K562 (cell line): ENCODE data around the gene KCNH2. TPM values are rescaled to one million over a fixed set of nuclear protein-coding genes. Genes with fewer than 3 reads are reported as not detected.

Source experiments
- ELF2 ChIP-seq: fragments of 250-450 bp; sonication (Bioruptor Pico); IDR thresholded peaks from 2 replicates; pipeline ENCODE4 v1.5.0; 2021; ENCODE audit warnings: mild to moderate bottlenecking
- HDAC1 ChIP-seq, 2 experiments: fragments of 450-650 bp; IDR thresholded peaks; 2 replicates each; pipeline ENCODE4 v1.6.1; 2016 to 2017; ENCODE audit warnings: inconsistent platforms in 1 of 2, mild to moderate bottlenecking in 1 of 2, moderate library complexity in 1 of 2
- HEY1 ChIP-seq: fragments of 250-450 bp; sonication (Bioruptor Pico); IDR thresholded peaks from 2 replicates; pipeline ENCODE4 v1.5.0; 2020; ENCODE audit warnings: mild to moderate bottlenecking, moderate library complexity, borderline replicate concordance
- RUNX1 ChIP-seq: sonication (generic); IDR thresholded peaks from 2 replicates; pipeline ENCODE4 v1.6.1; 2016; ENCODE audit warnings: antibody characterized with exemption, low read depth
- TCF7 ChIP-seq: sonication (generic); IDR thresholded peaks from 2 replicates; pipeline ENCODE4 v1.6.1; 2016; ENCODE audit warnings: antibody characterized with exemption, borderline replicate concordance
- ZNF444 ChIP-seq: fragments of 250-450 bp; sonication (Bioruptor Pico); IDR thresholded peaks from 2 replicates; pipeline ENCODE4 v1.4.0; 2020; ENCODE audit warnings: mild to moderate bottlenecking, moderate library complexity
- polyA plus RNA-seq, 8 experiments: library from polyadenylated mRNA; depleted of rRNA in 4 of 8; stranded (reverse) in 5 of 8; unstranded in 3 of 8; fragments of >200 nt; fragmentation: Nextera tagmentation in 2 of 8; fragmentation: Illumina TruSeq in 1 of 8; extraction: Ambion mirVana in 2 of 8; extraction: Trizol in 1 of 8; gene quantifications; 2 replicates each; pipeline versions ENCODE4 v1.2.1 to v1.2.3, GENCODE V29; 2011 to 2014; ENCODE audit warnings: inconsistent platforms in 1 of 8, missing spikeins in 1 of 8
- total RNA-seq, 7 experiments: library from RNA; depleted of rRNA in 6 of 7; stranded (reverse); fragments of >200 nt in 6 of 7; fragmentation: Illumina TruSeq in 2 of 7; extraction: Trizol in 2 of 7; gene quantifications; 2 replicates each; pipeline versions ENCODE4 v1.2.1 to v1.2.3, GENCODE V29; 2011 to 2021; ENCODE audit warnings: low replicate concordance in 1 of 7
- TF ChIP-seq, protein P1 (sequence below), 2 experiments: fragments of 450-650 bp in 1 of 2; IDR thresholded peaks; 2 replicates each; pipeline ENCODE4 v1.6.1; 2011 to 2017; ENCODE audit warnings: low read depth in 2 of 2, antibody characterized with exemption in 1 of 2, borderline replicate concordance in 1 of 2, low read length in 1 of 2, mild to moderate bottlenecking in 1 of 2, mixed read lengths in 1 of 2; ENCODE audit not compliant: control insufficient read depth in 1 of 2
- TF ChIP-seq, protein P2 (sequence below), 2 experiments: fragments of 450-650 bp; formaldehyde crosslinking in 1 of 2; IDR thresholded peaks; 2 replicates each; pipeline versions ENCODE4 v1.4.0 to v1.6.1; 2014 to 2020; ENCODE audit warnings: mild to moderate bottlenecking in 2 of 2, borderline replicate concordance in 1 of 2, low read depth in 1 of 2
- TF ChIP-seq, protein P3 (sequence below): sonication (generic); formaldehyde crosslinking; IDR thresholded peaks from 2 replicates; pipeline ENCODE4 v1.8.0; 2022; ENCODE audit warnings: missing genetic modification reagents, mild to moderate bottlenecking, moderate library complexity, borderline replicate concordance
- TF ChIP-seq, protein P4 (sequence below): fragments of 450-650 bp; formaldehyde crosslinking; IDR thresholded peaks from 2 replicates; pipeline ENCODE4 v1.4.0; 2020; ENCODE audit warnings: mild to moderate bottlenecking, moderate library complexity

Gene KCNH2
- total and polyA plus RNA-seq, 9 of the 15 experiments (the other 6 are each of a cell fraction or from before 2014, with no cell fraction given), result 18.1 to 368 (median 218) TPM

DNA sequence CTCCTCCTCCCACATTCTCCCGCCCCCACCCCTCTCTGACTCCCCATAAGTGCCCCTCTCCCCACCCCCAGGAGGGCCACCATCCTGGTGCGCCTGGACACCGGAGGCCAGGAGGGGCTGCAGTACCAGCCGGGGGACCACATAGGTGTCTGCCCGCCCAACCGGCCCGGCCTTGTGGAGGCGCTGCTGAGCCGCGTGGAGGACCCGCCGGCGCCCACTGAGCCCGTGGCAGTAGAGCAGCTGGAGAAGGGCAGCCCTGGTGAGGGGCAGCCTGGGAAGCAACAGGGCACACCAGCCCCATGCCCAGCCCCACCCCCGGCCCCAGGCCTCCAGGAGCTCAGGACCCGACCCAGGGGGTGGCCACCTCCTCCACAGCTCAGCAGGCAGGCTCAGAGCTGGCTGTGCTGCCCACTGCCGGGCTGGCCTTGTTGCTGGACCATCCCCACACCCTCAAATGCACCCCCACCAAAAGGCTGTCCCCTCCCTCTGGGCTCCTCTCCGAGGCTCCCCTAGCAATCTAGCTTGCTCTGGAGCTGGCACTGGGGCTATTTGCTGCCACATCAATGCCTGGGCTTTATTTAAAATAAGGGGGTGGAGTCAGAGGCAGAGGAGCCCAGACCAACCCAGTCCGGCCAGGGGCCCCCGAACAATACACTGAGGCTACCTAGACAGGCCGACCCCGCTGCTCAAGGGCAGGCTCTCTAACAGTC is 31.4 kb upstream of the KCNH2 start (continued):
- TF ChIP-seq ELF2 (CRISPR knock-in tag), result peak; percentile 25; the same call in 1 of the 2 replicates
- no peak for TF ChIP-seq TCF7
- TF ChIP-seq ZNF444 (CRISPR knock-in tag), result no peak
- TF ChIP-seq, protein P1, sequence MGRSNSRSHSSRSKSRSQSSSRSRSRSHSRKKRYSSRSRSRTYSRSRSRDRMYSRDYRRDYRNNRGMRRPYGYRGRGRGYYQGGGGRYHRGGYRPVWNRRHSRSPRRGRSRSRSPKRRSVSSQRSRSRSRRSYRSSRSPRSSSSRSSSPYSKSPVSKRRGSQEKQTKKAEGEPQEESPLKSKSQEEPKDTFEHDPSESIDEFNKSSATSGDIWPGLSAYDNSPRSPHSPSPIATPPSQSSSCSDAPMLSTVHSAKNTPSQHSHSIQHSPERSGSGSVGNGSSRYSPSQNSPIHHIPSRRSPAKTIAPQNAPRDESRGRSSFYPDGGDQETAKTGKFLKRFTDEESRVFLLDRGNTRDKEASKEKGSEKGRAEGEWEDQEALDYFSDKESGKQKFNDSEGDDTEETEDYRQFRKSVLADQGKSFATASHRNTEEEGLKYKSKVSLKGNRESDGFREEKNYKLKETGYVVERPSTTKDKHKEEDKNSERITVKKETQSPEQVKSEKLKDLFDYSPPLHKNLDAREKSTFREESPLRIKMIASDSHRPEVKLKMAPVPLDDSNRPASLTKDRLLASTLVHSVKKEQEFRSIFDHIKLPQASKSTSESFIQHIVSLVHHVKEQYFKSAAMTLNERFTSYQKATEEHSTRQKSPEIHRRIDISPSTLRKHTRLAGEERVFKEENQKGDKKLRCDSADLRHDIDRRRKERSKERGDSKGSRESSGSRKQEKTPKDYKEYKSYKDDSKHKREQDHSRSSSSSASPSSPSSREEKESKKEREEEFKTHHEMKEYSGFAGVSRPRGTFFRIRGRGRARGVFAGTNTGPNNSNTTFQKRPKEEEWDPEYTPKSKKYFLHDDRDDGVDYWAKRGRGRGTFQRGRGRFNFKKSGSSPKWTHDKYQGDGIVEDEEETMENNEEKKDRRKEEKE (IDR thresholded peaks at IDR 0.05; ENCODE audit: borderline replicate concordance in 1 of 2, control insufficient read depth in 1 of 2, low read depth in 2 of 2, low read length in 1 of 2), result no peak
- TF ChIP-seq HDAC1 (IDR thresholded peaks at IDR 0.05), result 0 out of 4 replicates have a peak, but pooled peaks of 1 of the 2 experiments have one; percentile 15
- TF ChIP-seq, protein P2, sequence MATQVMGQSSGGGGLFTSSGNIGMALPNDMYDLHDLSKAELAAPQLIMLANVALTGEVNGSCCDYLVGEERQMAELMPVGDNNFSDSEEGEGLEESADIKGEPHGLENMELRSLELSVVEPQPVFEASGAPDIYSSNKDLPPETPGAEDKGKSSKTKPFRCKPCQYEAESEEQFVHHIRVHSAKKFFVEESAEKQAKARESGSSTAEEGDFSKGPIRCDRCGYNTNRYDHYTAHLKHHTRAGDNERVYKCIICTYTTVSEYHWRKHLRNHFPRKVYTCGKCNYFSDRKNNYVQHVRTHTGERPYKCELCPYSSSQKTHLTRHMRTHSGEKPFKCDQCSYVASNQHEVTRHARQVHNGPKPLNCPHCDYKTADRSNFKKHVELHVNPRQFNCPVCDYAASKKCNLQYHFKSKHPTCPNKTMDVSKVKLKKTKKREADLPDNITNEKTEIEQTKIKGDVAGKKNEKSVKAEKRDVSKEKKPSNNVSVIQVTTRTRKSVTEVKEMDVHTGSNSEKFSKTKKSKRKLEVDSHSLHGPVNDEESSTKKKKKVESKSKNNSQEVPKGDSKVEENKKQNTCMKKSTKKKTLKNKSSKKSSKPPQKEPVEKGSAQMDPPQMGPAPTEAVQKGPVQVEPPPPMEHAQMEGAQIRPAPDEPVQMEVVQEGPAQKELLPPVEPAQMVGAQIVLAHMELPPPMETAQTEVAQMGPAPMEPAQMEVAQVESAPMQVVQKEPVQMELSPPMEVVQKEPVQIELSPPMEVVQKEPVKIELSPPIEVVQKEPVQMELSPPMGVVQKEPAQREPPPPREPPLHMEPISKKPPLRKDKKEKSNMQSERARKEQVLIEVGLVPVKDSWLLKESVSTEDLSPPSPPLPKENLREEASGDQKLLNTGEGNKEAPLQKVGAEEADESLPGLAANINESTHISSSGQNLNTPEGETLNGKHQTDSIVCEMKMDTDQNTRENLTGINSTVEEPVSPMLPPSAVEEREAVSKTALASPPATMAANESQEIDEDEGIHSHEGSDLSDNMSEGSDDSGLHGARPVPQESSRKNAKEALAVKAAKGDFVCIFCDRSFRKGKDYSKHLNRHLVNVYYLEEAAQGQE (IDR thresholded peaks at IDR 0.05; ENCODE audit: borderline replicate concordance), result peak; percentile 37; the same call in 1 of the 2 replicates
- TF ChIP-seq, protein P2 (CRISPR knock-in tag; IDR thresholded peaks at IDR 0.05; ENCODE audit: low read depth), result no peak
- TF ChIP-seq, protein P3, sequence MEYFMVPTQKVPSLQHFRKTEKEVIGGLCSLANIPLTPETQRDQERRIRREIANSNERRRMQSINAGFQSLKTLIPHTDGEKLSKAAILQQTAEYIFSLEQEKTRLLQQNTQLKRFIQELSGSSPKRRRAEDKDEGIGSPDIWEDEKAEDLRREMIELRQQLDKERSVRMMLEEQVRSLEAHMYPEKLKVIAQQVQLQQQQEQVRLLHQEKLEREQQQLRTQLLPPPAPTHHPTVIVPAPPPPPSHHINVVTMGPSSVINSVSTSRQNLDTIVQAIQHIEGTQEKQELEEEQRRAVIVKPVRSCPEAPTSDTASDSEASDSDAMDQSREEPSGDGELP (CRISPR knock-in tag), result peak; percentile 67; the same call in 1 of the 2 replicates
- TF ChIP-seq, protein P4, sequence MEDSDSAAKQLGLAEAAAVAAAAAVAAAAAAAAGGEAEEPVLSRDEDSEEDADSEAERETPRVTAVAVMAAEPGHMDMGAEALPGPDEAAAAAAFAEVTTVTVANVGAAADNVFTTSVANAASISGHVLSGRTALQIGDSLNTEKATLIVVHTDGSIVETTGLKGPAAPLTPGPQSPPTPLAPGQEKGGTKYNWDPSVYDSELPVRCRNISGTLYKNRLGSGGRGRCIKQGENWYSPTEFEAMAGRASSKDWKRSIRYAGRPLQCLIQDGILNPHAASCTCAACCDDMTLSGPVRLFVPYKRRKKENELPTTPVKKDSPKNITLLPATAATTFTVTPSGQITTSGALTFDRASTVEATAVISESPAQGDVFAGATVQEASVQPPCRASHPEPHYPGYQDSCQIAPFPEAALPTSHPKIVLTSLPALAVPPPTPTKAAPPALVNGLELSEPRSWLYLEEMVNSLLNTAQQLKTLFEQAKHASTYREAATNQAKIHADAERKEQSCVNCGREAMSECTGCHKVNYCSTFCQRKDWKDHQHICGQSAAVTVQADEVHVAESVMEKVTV (CRISPR knock-in tag), result peak; percentile 7; the same call in 1 of the 2 replicates
- TF ChIP-seq RUNX1, result no peak
- no peak for TF ChIP-seq HEY1 (CRISPR knock-in tag)
